ENCODE measurements around the gene TMEM18.
A peak's percentile ranks its signal among the peaks of the same experiment; 100 is the strongest.
"Not testable (repeated sequence)": the region's sequence is repeated elsewhere in the genome, so short reads cannot be mapped to it uniquely, and the experiment has no call there.

The TMEM18 gene

DNA sequence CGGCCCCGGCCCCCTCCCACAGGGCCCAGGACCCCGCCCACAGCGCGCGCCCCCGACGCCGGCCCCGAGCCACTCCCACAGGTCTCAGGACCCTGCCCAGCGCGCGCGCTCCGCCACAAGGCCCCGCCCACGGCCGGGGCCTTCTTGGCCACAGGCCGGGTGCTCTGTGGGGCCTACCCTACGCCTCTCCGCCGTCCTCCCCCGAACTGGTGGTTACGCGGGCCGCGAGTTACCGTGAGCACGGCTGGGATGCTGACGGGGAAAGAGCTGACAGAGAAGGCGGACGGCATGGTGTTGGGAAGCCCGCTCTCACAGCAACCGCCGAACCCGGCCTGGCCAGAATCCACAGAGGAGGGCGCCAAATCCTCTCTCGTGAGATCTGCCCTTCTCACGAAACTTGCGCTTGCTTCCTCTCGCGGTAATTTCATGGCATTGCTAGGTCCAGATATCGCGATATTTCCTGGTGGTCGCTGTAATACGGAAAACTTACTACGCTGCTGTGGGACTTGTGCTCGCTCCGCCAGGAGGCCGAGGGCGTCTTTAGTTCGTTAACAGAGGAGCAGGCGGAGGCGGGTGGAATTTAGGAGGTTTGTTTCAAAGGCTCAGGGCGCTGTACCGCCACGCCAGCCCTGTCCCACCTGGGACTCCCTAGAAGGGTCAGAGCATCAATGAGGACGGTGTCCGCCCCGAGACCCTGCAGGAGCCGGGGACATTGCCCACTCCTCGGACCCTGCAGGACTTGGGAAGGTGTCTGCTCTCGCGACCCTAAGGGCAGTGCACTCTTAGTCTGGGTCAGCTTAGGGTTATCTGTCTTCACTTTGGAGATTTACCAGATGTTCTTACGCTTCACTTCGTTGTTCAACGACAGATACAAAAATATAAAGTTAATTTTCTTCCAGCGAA lies at the start of gene TMEM18:
Gene TMEM18, minus strand, starts transcription at position 351 of the 903 bp plus-strand sequence. Its CDS starts 61 bp downstream, at position 290.
- peak; percentile 72 to 93 for DNase-seq (ENCODE audit: low read depth in 2 of 2)

DNA sequence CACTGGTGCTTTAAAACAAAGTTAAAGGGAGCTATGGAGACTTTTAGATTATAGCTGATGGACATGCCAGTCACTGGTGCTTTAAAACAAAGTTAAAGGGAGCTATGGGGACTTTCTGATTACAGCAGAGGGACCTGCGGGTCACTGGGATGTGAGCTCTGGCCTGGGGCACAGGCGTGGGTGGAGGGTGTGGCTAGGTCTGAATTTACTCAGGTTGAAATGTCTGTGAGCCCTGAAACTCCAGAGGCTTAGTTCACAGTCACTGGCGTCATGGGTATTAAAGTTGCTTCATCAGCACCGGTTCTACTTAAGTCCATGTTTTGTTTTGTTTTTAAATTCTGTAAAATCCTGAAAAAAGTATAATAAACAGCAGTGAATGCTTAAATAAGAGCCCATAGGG lies 49.0 kb upstream of the TMEM18 start:
- DNase-seq (ENCODE audit: low read depth in 2 of 2): no peak

DNA sequence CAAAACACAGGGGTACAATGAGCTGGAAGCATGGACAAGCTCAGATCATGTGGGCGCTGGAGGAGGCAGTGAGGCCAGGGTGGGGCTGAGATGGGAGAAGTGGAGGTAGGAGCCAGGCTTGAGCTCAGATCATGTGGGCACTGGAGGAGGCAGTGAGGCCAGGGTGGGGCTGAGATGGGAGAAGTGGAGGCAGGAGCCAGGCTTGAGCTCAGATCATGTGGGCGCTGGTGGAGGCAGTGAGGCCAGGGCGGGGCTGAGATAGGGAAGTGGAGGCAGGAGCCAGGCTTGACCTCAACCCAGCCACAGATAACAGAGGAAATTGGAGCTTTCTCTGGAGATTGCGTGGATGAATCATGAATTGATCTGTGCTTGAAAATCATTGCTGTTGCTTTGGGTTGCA lies 48.3 kb upstream of the TMEM18 start:
- no peak for DNase-seq (ENCODE audit: low read depth in 2 of 2)

DNA sequence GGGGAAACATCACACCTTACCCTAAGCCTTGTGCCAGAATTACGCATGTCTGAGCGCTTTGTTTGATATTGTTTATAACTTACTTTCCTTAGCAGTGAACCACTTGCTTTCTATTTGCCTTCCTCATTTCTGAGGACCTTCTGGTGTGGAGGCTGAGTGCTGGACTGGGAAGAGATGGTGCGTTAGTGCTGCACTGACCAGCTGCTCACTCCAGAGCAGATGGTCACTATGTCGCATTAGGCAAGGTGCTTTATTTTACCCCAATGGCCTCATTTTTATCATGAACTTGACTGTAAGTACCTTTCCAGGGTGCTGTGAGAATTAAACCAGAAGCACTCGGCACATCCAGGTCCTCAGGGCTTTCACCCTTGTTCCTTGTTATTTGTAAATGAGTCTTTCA lies 46.6 kb upstream of the TMEM18 start:
- DNase-seq (ENCODE audit: low read depth in 2 of 2): no peak

DNA sequence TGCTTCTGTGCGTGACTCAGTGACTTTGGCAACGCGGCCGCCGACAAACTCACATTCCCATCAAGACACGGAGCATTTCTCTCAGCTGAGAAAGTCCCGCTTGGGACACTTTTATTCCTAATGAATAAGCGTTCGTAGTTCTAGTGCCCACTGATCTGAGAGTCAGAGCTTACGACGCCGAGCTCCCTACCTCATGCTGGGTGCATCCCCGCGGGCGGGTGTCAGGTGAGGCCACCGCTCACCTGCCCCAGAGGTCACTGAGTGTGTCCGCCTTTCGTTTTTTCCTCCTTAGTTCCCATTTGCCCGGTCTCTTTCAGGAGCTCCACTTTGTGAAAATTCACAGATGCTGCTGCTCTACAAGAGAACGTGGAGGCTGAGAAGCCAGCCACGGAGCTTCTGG lies 43.6 kb upstream of the TMEM18 start:
- no peak for DNase-seq (ENCODE audit: low read depth in 2 of 2)

DNA sequence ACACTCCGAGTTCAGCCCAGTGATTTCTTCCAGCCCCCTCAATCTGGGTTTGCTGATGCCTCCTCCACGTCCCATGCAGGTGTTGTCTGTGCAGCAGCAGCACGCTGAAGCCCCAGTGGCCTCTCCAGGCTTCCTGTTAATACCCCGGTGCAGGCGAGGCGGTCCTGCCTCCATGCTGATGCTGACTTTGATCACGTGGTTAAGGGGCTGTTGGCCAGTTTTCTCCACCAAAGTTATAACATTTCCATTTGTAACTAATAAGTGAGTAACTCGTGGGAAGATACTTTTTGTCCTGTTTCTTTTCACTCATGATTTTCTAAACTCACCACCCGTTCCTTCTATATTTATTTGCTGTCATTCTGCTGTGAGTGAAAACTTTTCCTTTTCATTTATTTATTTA lies 42.5 kb upstream of the TMEM18 start:
- no peak for DNase-seq (ENCODE audit: low read depth in 2 of 2)

DNA sequence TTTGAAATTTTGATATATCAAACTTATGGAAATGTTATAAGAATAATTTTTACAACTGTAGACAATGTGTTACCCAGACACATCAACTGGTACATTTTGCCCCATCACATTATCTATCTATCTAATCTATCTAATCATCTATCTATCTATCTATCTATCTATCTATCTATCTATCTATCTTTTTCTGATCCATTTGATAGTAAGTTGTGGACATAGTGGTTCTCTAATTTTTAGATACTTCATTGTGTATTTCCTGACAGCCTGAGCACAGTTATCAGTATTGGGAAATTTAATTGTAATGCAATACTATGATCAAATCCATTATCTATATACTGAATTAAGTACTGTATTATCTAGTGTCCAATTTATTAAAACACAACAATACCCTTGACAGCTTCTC lies 42.0 kb upstream of the TMEM18 start:
- DNase-seq (ENCODE audit: low read depth in 2 of 2): no peak

DNA sequence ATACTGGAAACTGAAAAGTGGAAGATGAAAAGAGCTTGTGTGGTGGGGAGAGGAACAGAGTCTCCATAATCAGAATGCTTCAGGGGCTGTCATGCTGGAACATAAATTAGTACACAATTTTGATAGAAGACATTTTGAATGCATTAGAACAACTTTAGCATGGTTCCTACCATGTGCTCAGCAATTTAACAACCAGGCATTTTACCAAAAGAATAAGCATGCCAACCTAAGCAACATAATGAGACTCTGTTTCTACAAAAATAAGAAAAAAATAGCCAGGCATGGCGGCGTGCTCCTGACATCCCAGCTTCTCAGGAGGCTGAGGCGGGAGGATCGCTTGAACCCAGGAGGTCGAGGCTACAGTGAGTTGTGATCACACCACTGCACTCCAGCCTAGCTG lies 40.5 kb upstream of the TMEM18 start:
- DNase-seq (ENCODE audit: low read depth in 2 of 2): no peak

DNA sequence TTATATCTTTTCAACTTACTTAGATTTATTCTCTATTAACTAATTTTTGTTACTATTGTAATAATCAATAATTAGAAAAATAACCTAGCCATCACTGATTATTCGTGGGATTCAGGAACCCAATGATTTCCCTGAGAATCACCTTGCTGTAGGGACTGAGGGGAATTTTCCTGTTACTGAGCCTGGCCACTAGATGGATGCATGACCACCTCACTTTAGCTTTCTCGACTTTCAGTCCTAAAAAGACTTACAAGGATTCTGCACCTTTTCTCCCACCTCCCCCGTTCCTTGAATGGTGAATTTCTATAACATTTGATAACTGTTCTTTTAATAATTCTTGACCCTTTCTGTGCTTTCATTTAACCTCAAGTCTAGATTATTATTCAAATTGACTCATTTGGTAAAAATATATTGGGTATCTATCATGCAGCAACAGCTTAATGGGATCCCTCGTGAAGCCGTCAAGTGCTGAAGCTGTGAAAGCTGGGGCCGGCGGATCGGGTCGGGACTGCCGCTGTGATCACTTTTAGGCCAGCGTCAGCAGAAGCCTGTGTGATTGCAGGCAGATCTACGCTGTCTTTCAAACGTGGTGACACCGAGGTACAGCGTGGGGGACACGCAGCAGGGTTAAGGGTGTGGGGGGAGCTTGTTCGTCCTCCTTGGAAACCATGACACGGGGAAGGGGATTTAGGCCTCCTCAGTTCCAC lies 38.8 kb upstream of the TMEM18 start:
- DNase-seq (ENCODE audit: low read depth in 2 of 2): no peak

DNA sequence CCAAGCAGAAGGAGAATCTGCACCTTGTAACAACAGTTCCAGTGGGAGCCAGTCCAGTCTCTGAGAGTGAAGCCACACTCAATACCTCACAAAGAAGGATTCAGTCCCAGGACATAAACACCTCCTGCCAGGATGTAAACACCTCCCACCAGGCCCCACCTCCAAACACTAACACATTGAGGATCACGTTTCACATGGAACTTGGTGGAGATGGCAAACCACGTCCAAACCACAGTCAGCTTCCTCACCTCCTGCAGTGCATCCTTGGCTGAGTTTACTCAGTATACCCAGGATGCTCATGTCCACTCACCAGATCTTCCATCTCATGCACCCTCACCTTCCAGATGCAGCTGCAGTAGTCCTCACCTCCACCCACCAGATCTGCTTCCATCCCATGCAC lies 37.8 kb upstream of the TMEM18 start:
- no peak for DNase-seq (ENCODE audit: low read depth in 2 of 2)

DNA sequence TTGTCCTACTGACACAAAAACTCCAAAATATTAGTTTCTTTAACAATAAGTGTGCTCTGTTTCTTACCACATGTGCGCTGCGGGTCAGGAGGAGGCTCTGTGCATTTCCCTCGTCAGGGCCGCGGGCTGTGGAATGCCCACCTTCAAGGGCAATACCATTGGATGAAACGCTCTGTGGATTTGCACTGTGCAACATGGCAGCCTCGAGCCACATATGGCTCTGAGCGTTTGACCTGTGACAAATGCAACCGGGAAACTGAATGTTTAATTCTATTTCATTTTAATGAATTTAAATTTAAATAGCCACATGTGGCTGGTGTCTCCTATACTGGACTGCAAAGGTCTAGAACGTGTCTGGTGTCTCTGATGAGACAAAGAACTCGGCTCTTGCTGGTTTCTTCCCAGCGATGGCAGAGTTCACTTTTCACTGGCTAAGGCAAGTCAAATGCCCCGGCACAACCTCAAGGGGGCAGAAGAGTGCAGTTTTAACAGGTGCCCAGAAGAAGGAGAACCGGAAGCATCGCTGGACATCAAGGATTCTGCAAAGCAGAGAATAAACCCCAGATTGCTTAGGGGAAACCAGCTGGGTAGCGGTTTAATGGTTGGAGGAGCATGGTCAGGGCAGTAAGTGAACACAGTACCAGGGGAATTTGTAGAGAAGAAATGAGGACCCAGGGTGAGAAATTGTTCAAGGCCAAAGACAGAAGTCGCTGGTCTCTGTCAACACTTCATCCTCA lies 37.0 kb upstream of the TMEM18 start:
- DNase-seq (ENCODE audit: low read depth in 2 of 2): peak; percentile 31 to 37

DNA sequence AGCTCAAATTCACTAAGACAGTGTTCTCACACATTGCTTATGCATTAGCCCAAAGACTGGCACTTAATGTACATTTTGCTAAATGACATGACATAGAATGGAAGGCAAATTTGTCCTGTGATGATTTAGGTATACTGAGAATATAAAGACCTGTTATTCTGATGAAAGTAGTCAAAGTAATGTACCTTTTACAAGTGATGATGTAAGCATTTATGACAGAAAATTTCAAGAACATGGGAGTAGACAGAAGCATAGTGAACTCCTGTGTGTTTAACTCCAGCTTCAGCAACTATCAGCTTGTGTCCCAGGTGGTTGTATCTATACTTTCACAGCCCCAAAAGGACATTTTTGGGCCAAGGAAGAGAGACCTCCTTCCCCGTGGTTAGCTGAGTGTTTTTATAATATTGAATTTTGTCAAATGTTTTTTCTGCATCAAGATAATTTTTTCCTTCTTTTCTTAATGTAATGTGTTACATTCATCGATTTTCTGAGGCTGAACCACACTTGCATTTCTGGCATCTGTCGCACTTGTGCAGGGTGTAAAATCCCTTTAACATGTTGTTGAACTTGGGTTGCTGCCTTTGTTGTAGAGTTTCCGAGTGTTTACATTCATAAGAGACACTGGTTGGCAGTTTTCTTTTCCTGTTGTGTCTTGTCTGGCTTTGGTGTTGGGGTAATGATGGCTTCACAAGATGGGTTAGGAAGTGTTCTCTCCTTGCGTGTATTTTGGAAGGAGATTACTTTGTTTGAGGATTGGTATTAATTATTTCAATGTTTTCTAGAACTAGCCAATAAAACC lies 33.9 kb upstream of the TMEM18 start:
- DNase-seq (ENCODE audit: low read depth in 2 of 2): no peak

DNA sequence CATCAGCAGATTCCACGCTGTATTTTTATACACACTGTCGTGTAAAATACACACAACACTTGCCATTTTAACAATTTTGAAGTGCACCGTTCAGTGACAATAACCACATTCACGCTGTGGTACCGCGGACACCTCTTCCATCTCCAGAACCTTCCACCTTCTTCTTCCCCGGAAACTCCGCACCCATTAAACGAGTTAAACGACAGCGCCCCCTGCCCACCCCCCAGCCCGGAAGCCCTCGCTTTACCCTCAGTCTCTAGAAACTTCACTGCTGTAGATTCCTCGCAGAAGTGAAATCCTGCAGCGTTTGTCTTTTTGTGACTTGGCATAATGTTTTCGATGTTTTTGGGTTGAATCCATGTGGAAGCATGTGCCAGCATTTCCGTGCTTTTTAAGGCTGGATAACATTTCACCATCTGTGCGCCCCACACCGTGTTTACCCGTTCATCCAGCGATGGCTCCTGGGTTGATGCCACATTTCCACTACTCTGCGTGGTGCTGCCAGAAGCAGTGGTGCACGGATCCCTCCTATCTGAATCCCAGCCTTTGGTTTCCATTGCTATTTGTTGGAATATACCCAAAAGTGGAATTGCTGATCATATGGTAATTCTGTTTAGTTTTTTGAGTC lies 32.0 kb upstream of the TMEM18 start:
- DNase-seq (ENCODE audit: low read depth in 2 of 2): no peak

DNA sequence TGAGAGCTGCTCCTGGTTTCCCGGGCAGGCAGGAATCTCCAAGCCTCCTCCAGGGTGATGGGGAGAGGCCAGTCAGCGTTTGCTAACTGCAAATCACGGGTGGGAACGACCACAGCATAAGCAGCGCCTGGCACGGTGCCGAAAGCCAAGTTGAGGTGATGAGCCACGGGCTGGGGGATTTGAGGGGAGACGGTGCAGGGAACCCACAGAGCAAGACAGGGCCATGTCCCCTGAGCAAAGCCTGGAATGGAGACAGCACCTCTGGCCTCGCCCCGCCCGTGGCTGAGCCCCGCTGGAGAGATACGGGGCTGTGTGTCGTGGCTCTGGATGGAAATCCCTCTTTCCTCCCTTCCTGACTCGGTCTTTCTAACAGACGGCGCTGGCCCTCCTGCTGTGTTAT lies 31.5 kb upstream of the TMEM18 start:
- no peak for DNase-seq (ENCODE audit: low read depth in 2 of 2)

DNA sequence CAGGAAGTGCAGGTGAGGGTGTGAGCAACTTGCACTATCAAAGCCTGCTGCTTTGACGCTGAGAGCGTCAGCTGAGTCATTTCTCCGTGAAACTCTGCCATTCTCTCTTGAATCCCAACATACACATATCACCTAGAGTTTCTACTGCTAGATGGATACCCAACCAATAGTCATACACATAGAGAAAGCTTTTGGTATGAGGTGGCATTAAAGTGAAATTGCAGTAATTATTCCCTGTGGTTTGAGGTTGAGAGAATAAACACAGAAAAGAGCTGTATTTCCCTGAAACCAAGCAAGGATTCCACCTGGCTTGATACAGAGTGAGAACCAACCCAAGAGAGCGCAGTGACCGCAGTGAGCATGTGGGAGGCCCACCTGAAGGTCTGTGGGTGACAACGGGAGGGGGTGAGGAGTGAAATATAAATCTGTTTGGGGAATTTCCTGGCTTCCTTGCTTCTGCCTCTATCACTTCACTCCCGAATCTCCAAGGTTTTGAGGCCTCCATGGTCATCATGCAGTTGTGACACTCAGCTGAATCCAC lies 28.8 kb upstream of the TMEM18 start:
- DNase-seq (ENCODE audit: low read depth in 2 of 2): peak in 1 of 2 donors; percentile 19

DNA sequence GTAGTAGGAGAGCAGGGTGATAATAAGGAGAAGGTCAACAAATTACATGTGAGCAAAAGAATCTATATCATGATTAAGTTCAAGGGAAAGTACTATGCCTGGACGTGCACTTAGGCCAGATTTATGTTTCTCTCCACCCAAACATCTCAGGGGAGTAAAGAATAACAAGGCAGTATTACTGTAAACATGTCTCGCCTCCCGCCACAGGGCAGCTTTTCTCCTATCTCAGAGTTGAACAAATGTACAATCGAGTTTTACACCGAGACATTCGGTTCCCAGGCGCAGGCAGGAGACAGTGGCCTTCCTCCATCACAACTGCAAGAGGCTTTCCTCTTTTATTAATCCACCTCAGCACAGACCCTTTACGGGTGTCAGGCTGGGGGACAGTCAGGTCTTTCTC lies 25.6 kb upstream of the TMEM18 start:
- not testable (repeated sequence) for DNase-seq (ENCODE audit: low read depth in 2 of 2)

DNA sequence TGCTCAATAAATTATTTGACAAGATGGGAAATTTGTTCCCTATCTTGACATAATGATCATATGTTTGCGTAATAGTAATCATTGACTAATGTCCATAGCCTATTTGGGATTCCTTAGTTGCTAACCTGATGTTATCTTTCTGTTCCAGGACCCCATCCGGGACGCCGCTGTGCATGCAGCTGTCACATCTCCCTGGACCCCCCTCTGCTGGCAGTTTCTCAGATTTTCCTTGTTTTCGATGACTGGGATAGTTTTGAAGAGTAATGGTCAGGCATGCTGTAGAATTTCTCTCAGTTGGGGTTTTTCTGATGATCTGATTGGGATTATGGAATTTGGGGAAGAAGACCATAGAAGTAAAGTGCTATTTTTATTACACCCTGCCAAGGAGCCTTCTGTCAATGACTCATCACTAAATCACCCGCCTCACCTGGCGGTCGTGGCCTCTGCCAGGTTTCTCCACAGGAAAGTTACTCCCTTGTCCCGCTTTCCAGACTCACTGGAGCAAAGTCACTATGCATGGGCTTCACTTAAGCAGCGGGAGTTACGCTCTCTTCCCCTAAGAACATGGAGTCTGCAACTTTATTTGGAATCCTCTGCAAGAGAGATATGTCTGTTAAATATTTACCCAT lies 19.9 kb upstream of the TMEM18 start:
- DNase-seq (ENCODE audit: low read depth in 2 of 2): no peak

DNA sequence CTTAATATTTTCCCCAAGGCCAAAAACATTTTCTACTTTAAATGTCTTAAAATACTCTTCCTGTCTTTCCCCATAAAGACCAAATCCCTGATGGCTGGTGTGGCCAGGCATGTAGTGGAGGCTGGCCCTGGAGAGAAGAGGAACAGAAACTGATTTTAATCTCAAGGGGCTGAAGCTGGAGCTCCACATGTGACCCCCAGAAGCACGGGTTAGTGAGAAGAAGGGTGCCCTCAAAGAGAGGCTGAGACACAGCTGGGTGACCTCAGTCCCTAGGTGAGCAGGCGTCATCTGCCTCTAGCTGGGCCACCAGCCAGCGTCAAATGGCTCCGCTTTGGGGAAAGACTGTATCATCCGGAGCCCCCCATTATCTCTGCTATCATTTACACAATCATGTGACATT lies 19.3 kb upstream of the TMEM18 start:
- no peak for DNase-seq (ENCODE audit: low read depth in 2 of 2)

DNA sequence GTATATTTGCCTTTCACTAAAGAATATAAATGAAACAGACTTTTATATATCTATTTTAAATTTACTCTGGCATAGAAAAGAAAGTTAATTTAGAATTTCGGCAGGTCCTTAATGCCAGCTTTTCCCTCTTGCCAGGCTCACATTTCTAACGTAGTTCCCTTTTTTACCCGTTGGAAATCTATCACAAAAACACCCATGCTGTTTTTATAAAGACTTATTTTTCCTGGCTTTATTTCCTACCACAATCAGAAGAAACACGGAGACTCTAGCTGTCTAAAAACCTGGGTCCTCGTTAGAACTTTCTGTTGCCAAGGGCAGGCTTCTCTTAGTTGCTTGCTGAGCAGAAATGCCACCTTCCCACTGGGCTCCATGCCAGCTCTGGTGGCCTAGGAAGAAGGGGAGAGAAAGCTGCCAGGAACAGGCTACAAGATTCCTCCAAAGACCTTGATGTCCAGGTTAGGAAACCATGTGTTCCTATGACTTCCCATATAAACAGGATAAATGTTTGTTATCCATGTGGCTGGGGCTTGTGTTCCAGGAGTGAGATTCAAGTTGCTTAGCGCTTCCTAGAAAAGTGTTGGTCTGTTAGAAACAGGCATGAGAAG lies 17.8 kb upstream of the TMEM18 start:
- no peak for DNase-seq (ENCODE audit: low read depth in 2 of 2)

DNA sequence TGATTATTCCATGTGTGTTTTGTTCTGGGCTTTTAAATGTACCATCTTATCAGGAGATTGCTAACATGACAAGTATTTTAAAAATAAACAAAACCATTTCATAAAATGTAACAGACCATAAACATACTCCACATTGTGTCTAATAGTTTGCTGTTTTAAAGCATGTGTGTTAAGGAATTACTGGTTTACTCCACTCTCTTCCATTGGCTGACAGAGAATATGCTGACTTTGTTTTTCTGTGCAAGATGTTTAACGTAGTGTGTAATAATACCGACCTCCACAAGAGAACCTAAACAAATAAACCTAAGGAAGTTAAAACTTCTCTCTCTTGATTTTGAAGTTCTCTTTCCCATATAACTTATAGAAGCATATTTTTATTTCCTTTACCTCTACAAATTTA lies 17.0 kb upstream of the TMEM18 start:
- DNase-seq (ENCODE audit: low read depth in 2 of 2): no peak

All from stimulated activated CD4-positive, alpha-beta T cell treated with anti-CD3 and anti-CD28 coated beads, Interleukin-4, amount 100 ng/mL, for 48 hours (primary cell).